Non-pigmented ciliary epithelial cell (primary cell): ENCODE data around the gene RRP1.

Experiments
- DNase-seq: peaks from one replicate; pipeline ENCODE4 v3.0.0-alpha.2; 2010; ENCODE audit warnings: low read depth

The RRP1 gene

GRCh38 chr21:43802713-43803313 is 13.4 kb downstream of the RRP1 start:
- DNase-seq: no peak

GRCh38 chr21:43803558-43804300 is 14.4 kb downstream of the RRP1 start:
- no peak for DNase-seq

- no peak for DNase-seq
These were observed 16.0 kb downstream of the RRP1 start for GRCh38 chr21:43805275-43805800.

- no peak for DNase-seq
These were observed 16.8 kb downstream of the RRP1 start for GRCh38 chr21:43806017-43806710.

GRCh38 chr21:43808367-43808766 is 19.0 kb downstream of the RRP1 start:
- no peak for DNase-seq

GRCh38 chr21:43808832-43809251 is 19.5 kb downstream of the RRP1 start:
- DNase-seq: no peak

GRCh38 chr21:43809346-43809799 is 20.0 kb downstream of the RRP1 start:
- no peak for DNase-seq

GRCh38 chr21:43809853-43810504 is 20.6 kb downstream of the RRP1 start:
- DNase-seq: no peak

GRCh38 chr21:43810505-43811261 is 21.3 kb downstream of the RRP1 start:
- DNase-seq: no peak

GRCh38 chr21:43811262-43812105 is 22.1 kb downstream of the RRP1 start:
- DNase-seq: no peak

GRCh38 chr21:43812139-43812821 is 22.9 kb downstream of the RRP1 start:
- no peak for DNase-seq

- DNase-seq: no peak
These were observed 23.7 kb downstream of the RRP1 start for GRCh38 chr21:43812957-43813655.

GRCh38 chr21:43813656-43813980 is 24.2 kb downstream of the RRP1 start:
- no peak for DNase-seq

- no peak for DNase-seq
These were observed 25.1 kb downstream of the RRP1 start for GRCh38 chr21:43814215-43815106.

GRCh38 chr21:43815107-43815613 is 25.8 kb downstream of the RRP1 start:
- DNase-seq: no peak

- DNase-seq: no peak
These were observed 26.6 kb downstream of the RRP1 start for GRCh38 chr21:43815991-43816390.

GRCh38 chr21:43816611-43817071 is 27.3 kb downstream of the RRP1 start:
- no peak for DNase-seq
